GM12872 (cell line): Measurements from ENCODE around the gene GMIP.

Source experiments
- CTCF ChIP-seq: IDR thresholded peaks from 3 replicates; pipeline ENCODE4 v1.5.1; 2011; ENCODE audit warnings: low read depth, mild to moderate bottlenecking, low read length, moderate library complexity; ENCODE audit not compliant: insufficient read depth

The GMIP gene

GRCh38 chr19:19618219-19619051 lies 25.0 kb downstream of the GMIP start, which contains the start of gene PBX4:
TSS of gene PBX4 (minus strand) at chr19:19618687. CDS start at chr19:19618629, 58 bp downstream.
- TF ChIP-seq CTCF = no peak

GRCh38 chr19:19615086-19615485 lies 28.4 kb downstream of the GMIP start:
- TF ChIP-seq CTCF = no peak

GRCh38 chr19:19613506-19613905 lies 30.0 kb downstream of the GMIP start:
- TF ChIP-seq CTCF = no peak

- no peak for TF ChIP-seq CTCF
Observed at GRCh38 chr19:19610376-19611202, 32.9 kb downstream of the GMIP start.

GRCh38 chr19:19606021-19606420 lies 37.4 kb downstream of the GMIP start:
- no peak for TF ChIP-seq CTCF

GRCh38 chr19:19602713-19603324 lies 40.6 kb downstream of the GMIP start:
- no peak for TF ChIP-seq CTCF

GRCh38 chr19:19602136-19602712 lies 41.2 kb downstream of the GMIP start:
- TF ChIP-seq CTCF = no peak
